Measurements from ENCODE around the gene NTRK3.

The NTRK3 gene

GRCh38 chr15:88255484-88256278 is 858 bp downstream of the NTRK3 start:
- TF ChIP-seq POLR2AphosphoS5 (IDR thresholded peaks at IDR 0.05; ENCODE audit: low read depth) (no peak), REST (IDR thresholded peaks at IDR 0.05; ENCODE audit: insufficient replicate concordance, low read depth) (no peak), SPI1 (IDR thresholded peaks at IDR 0.05; ENCODE audit: borderline replicate concordance, low read depth) (no peak)
- TF ChIP-seq, protein P1, sequence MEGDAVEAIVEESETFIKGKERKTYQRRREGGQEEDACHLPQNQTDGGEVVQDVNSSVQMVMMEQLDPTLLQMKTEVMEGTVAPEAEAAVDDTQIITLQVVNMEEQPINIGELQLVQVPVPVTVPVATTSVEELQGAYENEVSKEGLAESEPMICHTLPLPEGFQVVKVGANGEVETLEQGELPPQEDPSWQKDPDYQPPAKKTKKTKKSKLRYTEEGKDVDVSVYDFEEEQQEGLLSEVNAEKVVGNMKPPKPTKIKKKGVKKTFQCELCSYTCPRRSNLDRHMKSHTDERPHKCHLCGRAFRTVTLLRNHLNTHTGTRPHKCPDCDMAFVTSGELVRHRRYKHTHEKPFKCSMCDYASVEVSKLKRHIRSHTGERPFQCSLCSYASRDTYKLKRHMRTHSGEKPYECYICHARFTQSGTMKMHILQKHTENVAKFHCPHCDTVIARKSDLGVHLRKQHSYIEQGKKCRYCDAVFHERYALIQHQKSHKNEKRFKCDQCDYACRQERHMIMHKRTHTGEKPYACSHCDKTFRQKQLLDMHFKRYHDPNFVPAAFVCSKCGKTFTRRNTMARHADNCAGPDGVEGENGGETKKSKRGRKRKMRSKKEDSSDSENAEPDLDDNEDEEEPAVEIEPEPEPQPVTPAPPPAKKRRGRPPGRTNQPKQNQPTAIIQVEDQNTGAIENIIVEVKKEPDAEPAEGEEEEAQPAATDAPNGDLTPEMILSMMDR (IDR thresholded peaks at IDR 0.05; ENCODE audit: insufficient read depth, low read length), result no peak
- H3K27me3 ChIP-seq (ENCODE audit: insufficient read depth, poor library complexity, severe bottlenecking), result peaks cover 42% of the 10 kb centered on the region
- no peak overlapping the region for H3K4me3 ChIP-seq (replicated peaks; ENCODE audit: insufficient read depth, low read length)
- DNase-seq (ENCODE audit: low read depth in 1 of 2, low spot score in 1 of 2), result no peak
- H3K27ac ChIP-seq (replicated peaks), result no peak overlapping the region

- DNase-seq (ENCODE audit: low read depth in 1 of 2, low spot score in 1 of 2), result no peak
- Histone ChIP-seq H3K27me3 (ENCODE audit: insufficient read depth, poor library complexity, severe bottlenecking) (peaks cover 42% of the 10 kb centered on the region), H3K4me3 (replicated peaks; ENCODE audit: insufficient read depth, low read length) (no peak overlapping the region), H3K27ac (replicated peaks) (no peak overlapping the region)
- TF ChIP-seq, protein P1 (IDR thresholded peaks at IDR 0.05; ENCODE audit: insufficient read depth, low read length), result no peak
- no peak for TF ChIP-seq SPI1 (IDR thresholded peaks at IDR 0.05; ENCODE audit: borderline replicate concordance, low read depth)
- TF ChIP-seq POLR2AphosphoS5 (IDR thresholded peaks at IDR 0.05; ENCODE audit: low read depth), result no peak
- no peak for TF ChIP-seq GABPA (IDR thresholded peaks at IDR 0.05; ENCODE audit: low read depth)
- TF ChIP-seq REST (IDR thresholded peaks at IDR 0.05; ENCODE audit: insufficient replicate concordance, low read depth), result no peak
Observed at GRCh38 chr15:88255087-88255483, 1.5 kb downstream of the NTRK3 start.

DNA sequence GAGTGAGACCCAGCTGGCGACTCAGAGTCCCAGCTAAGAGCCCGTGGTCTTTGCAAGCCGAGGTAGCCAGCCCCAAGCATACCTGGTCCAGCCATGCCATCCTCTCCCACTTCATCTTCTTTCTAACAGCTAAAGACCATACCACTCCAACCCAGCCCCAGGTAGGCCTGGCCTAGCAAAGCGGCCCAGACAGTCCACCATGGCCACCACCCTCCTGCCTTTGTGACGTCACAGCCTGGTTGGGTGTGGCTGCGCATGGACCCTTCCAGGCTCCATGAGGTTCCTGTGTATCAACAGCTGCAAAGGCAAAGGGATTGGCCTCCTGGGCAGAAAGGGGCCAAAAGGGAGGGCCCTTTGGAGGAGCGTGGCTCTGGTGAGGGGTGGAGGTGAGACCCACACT is 4.1 kb downstream of the NTRK3 start:
- DNase-seq (ENCODE audit: low read depth in 1 of 2, low spot score in 1 of 2), result no peak
- H3K4me3 ChIP-seq (replicated peaks; ENCODE audit: insufficient read depth, low read length), result no peak overlapping the region
- TF ChIP-seq GABPA (IDR thresholded peaks at IDR 0.05; ENCODE audit: low read depth) (no peak), POLR2AphosphoS5 (IDR thresholded peaks at IDR 0.05; ENCODE audit: low read depth) (no peak), SPI1 (IDR thresholded peaks at IDR 0.05; ENCODE audit: borderline replicate concordance, low read depth) (no peak), REST (IDR thresholded peaks at IDR 0.05; ENCODE audit: insufficient replicate concordance, low read depth) (no peak)
- TF ChIP-seq, protein P1 (IDR thresholded peaks at IDR 0.05; ENCODE audit: insufficient read depth, low read length), result no peak
- no peak overlapping the region for H3K27ac ChIP-seq (replicated peaks)
- H3K27me3 ChIP-seq (ENCODE audit: insufficient read depth, poor library complexity, severe bottlenecking), result peaks cover 27% of the 10 kb centered on the region
